Neural progenitor cell (in vitro differentiated cells): ENCODE data around the gene INPP4B. TPM values are rescaled to one million over a fixed set of nuclear protein-coding genes. Genes with fewer than 3 reads are reported as not detected.

ENCODE experiments used
- DNase-seq: peaks from one replicate; pipeline ENCODE4 v3.0.0-alpha.2; 2016; ENCODE audit warnings: low spot score
- H2AFZ ChIP-seq: fragments of 200-600 bp; sonication (generic); replicated peaks from 2 replicates; pipeline ENCODE4 v1.6.1; 2016; ENCODE audit warnings: antibody characterized with exemption
- H3F3A ChIP-seq: fragments of 200-600 bp; sonication (generic); 2 replicates; pipeline ENCODE4 v1.6.1; 2016; ENCODE audit warnings: antibody characterized with exemption, low read depth
- H3K27ac ChIP-seq: fragments of 200-600 bp; sonication (generic); 2 replicates; pipeline ENCODE4 v1.5.1; 2016; ENCODE audit warnings: mild to moderate bottlenecking
- H3K27me3 ChIP-seq: fragments of 200-600 bp; sonication (generic); 2 replicates; pipeline ENCODE4 v1.6.1; 2016; ENCODE audit warnings: mild to moderate bottlenecking, moderate library complexity
- H3K36me3 ChIP-seq: fragments of 200-600 bp; sonication (generic); 2 replicates; pipeline ENCODE4 v1.5.1; 2016
- H3K4me1 ChIP-seq: fragments of 200-600 bp; sonication (generic); 2 replicates; pipeline ENCODE4 v1.6.1; 2016; ENCODE audit warnings: mixed run types
- H3K4me2 ChIP-seq: fragments of 200-600 bp; sonication (generic); 2 replicates; pipeline ENCODE4 v1.6.1; 2016
- H3K4me3 ChIP-seq: fragments of 200-600 bp; sonication (generic); 2 replicates; pipeline ENCODE4 v1.5.1; 2016
- H3K79me2 ChIP-seq: fragments of 200-600 bp; sonication (generic); 2 replicates; pipeline ENCODE4 v1.6.1; 2016; ENCODE audit warnings: low read depth
- H3K9ac ChIP-seq: fragments of 200-600 bp; sonication (generic); 2 replicates; pipeline ENCODE4 v1.6.1; 2016
- H3K9me3 ChIP-seq: fragments of 200-600 bp; sonication (generic); 2 replicates; pipeline ENCODE4 v1.5.1; 2016; ENCODE audit warnings: low read depth
- H4K20me1 ChIP-seq: fragments of 200-600 bp; sonication (generic); 2 replicates; pipeline ENCODE4 v1.6.1; 2016; ENCODE audit warnings: low read depth
- H3K27ac Mint-ChIP-seq: 3 replicates; pipeline ENCODE4 v1.8.0; 2021; ENCODE audit warnings: mixed read lengths
- H3K27me3 Mint-ChIP-seq: 2 replicates; pipeline ENCODE4 v1.8.0; 2022; ENCODE audit warnings: low read depth, mild to moderate bottlenecking, inconsistent platforms, moderate library complexity, mixed read lengths; ENCODE audit not compliant: insufficient read depth
- H3K36me3 Mint-ChIP-seq: 3 replicates; pipeline ENCODE4 v1.8.0; 2021; ENCODE audit warnings: mixed read lengths
- H3K4me1 Mint-ChIP-seq: 3 replicates; pipeline ENCODE4 v1.8.0; 2021; ENCODE audit warnings: mixed read lengths
- H3K4me3 Mint-ChIP-seq: 3 replicates; pipeline ENCODE4 v1.8.0; 2021; ENCODE audit warnings: mild to moderate bottlenecking, moderate library complexity, mixed read lengths
- H3K9me3 Mint-ChIP-seq: 3 replicates; pipeline ENCODE4 v1.8.0; 2020; ENCODE audit warnings: mixed read lengths
- EZH2 ChIP-seq: fragments of 200-600 bp; sonication (generic); IDR thresholded peaks from 2 replicates; pipeline ENCODE4 v1.6.1; 2017; ENCODE audit warnings: antibody characterized with exemption, mild to moderate bottlenecking, moderate library complexity
- EZH2phosphoT487 ChIP-seq: fragments of 200-600 bp; sonication (generic); IDR thresholded peaks from 2 replicates; pipeline ENCODE4 v1.6.1; 2017; ENCODE audit warnings: antibody characterized with exemption
- total RNA-seq: library from RNA; depleted of rRNA; stranded (reverse); fragments of >200 nt; gene quantifications from 2 replicates; pipeline ENCODE4 v1.2.3, GENCODE V29; 2015; ENCODE audit warnings: low replicate concordance
- TF ChIP-seq, protein P1 (sequence below): fragments of 200-600 bp; sonication (generic); IDR thresholded peaks from 2 replicates; pipeline ENCODE4 v1.5.1; 2017; ENCODE audit warnings: antibody characterized with exemption, mild to moderate bottlenecking

Gene INPP4B
- total RNA-seq, 1 donor from 2014 or later = 1.3 TPM

DNA sequence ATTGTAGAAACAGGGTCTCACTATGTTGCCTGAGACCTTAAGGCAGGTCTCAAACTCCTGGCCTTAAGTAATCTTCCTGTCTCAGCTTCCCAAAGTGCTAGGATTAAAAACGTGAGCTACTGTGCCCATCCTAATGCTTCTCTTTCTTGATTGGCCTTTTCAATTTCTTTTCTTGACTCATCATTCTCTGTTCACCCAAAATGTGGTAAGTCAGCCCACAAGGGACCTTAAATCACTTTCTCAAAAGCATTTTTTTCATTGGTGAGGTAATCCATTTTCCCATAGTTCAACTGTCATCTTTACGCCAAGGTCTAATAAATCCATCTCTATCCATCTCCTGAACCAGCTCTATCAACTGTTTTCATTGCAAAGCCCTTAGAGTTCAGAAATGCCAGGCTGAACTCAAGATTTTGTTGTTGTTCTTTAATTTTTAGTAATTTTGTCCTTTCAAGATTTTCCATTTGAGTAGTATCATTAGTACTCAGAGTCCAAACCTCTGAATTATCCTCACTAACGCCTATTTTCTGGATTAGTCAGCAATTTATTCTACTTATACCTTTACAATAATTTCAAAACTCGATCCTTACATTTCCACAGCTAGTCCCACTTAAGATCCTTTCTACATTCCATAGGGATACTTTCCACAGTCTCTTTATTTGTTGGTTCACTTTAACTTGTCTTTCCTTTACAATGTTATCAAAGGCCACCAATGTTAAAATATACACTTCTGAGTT lies 681.2 kb downstream of the INPP4B start:
- no peaks in the 10 kb centered on the region for H3K9me3 Mint-ChIP-seq
- Histone ChIP-seq H3K27ac (no peak overlapping the region), H2AFZ (no peak overlapping the region), H3K9ac (no peak overlapping the region), H3F3A (no peaks in the 10 kb centered on the region), H3K27me3 (no peaks in the 10 kb centered on the region), H3K4me2 (no peak overlapping the region), H3K9me3 (no peaks in the 10 kb centered on the region), H3K4me3 (no peak overlapping the region), H3K4me1 (no peaks in the 10 kb centered on the region), H4K20me1 (no peaks in the 10 kb centered on the region), H3K36me3 (no peaks in the 10 kb centered on the region), H3K79me2 (no peaks in the 10 kb centered on the region)
- no peak for DNase-seq
- H3K4me3 Mint-ChIP-seq = no peak overlapping the region
- H3K27ac Mint-ChIP-seq = no peak overlapping the region
- no peaks in the 10 kb centered on the region for H3K27me3 Mint-ChIP-seq
- no peaks in the 10 kb centered on the region for H3K4me1 Mint-ChIP-seq
- H3K36me3 Mint-ChIP-seq = no peaks in the 10 kb centered on the region
- no peak for TF ChIP-seq EZH2
- no peak for TF ChIP-seq EZH2phosphoT487
- TF ChIP-seq, protein P1, sequence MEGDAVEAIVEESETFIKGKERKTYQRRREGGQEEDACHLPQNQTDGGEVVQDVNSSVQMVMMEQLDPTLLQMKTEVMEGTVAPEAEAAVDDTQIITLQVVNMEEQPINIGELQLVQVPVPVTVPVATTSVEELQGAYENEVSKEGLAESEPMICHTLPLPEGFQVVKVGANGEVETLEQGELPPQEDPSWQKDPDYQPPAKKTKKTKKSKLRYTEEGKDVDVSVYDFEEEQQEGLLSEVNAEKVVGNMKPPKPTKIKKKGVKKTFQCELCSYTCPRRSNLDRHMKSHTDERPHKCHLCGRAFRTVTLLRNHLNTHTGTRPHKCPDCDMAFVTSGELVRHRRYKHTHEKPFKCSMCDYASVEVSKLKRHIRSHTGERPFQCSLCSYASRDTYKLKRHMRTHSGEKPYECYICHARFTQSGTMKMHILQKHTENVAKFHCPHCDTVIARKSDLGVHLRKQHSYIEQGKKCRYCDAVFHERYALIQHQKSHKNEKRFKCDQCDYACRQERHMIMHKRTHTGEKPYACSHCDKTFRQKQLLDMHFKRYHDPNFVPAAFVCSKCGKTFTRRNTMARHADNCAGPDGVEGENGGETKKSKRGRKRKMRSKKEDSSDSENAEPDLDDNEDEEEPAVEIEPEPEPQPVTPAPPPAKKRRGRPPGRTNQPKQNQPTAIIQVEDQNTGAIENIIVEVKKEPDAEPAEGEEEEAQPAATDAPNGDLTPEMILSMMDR = no peak

- H3K27ac Mint-ChIP-seq = no peak overlapping the region
These were observed 685.0 kb downstream of the INPP4B start for GRCh38 chr4:142161086-142161485.

DNA sequence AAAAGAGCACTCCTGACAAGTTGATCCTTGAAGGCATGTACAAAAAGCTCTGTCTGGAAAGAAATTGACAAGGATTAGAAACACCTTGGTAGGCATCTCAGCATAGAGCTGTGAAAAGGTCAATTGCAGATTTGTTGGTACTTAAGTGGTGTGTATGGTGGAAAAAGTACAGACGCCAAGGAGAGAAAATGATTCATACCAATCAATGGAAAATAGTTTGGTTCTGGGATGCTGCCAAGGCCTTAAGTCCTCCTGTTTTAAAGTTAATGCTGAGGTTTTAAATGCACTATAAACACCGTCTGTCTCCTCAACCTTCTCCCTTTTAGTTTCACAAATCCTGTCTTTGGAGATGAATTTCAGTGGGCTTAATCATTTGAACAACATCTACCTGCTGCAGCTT lies 685.6 kb downstream of the INPP4B start:
- Histone ChIP-seq H3K9me3 (no peaks in the 10 kb centered on the region), H3K9ac (no peak overlapping the region), H3K79me2 (no peaks in the 10 kb centered on the region), H2AFZ (no peak overlapping the region), H3K4me3 (no peak overlapping the region), H3K36me3 (no peaks in the 10 kb centered on the region), H4K20me1 (no peaks in the 10 kb centered on the region), H3F3A (no peaks in the 10 kb centered on the region), H3K27me3 (no peaks in the 10 kb centered on the region), H3K27ac (no peak overlapping the region), H3K4me2 (no peak overlapping the region), H3K4me1 (no peaks in the 10 kb centered on the region)
- H3K9me3 Mint-ChIP-seq = no peaks in the 10 kb centered on the region
- H3K27ac Mint-ChIP-seq = no peak overlapping the region
- peaks cover under 1% of the 10 kb centered on the region for H3K4me1 Mint-ChIP-seq
- H3K4me3 Mint-ChIP-seq = no peak overlapping the region
- DNase-seq = no peak
- no peaks in the 10 kb centered on the region for H3K27me3 Mint-ChIP-seq
- TF ChIP-seq, protein P1 = no peak
- no peak for TF ChIP-seq EZH2
- no peak for TF ChIP-seq EZH2phosphoT487
- H3K36me3 Mint-ChIP-seq = no peaks in the 10 kb centered on the region

More at GRCh38 chr4:142161086-142161485, 685.0 kb downstream of the INPP4B start:
- H3K79me2 ChIP-seq = no peaks in the 10 kb centered on the region
- no peaks in the 10 kb centered on the region for H3K9me3 ChIP-seq
- no peaks in the 10 kb centered on the region for H3K36me3 Mint-ChIP-seq
- TF ChIP-seq, protein P1 = no peak
- no peak for TF ChIP-seq EZH2phosphoT487
- TF ChIP-seq EZH2 = no peak
- H3K27me3 ChIP-seq = no peaks in the 10 kb centered on the region
- no peak for DNase-seq
- no peak overlapping the region for H3K4me3 ChIP-seq
- H4K20me1 ChIP-seq = no peaks in the 10 kb centered on the region
- H3F3A ChIP-seq = no peaks in the 10 kb centered on the region
- H3K4me3 Mint-ChIP-seq = no peak overlapping the region
- H3K4me1 ChIP-seq = no peaks in the 10 kb centered on the region
- H3K9me3 Mint-ChIP-seq = no peaks in the 10 kb centered on the region
- no peak overlapping the region for H3K27ac ChIP-seq
- H3K27me3 Mint-ChIP-seq = no peaks in the 10 kb centered on the region
- no peak overlapping the region for H3K9ac ChIP-seq
- H3K4me1 Mint-ChIP-seq = no peaks in the 10 kb centered on the region
- H3K4me2 ChIP-seq = no peak overlapping the region
- H2AFZ ChIP-seq = no peak overlapping the region
- H3K36me3 ChIP-seq = no peaks in the 10 kb centered on the region
